Panc1 (cell line): ENCODE data around the gene ZNF12.

Experiments
- POLR2AphosphoS5 ChIP-seq: IDR thresholded peaks from 2 replicates; pipeline ENCODE4 v1.6.1; 2012; ENCODE audit warnings: mild to moderate bottlenecking, low read depth, low read length, moderate library complexity
- SIN3A ChIP-seq: IDR thresholded peaks from 2 replicates; pipeline ENCODE4 v1.6.1; 2012; ENCODE audit warnings: low read depth, mild to moderate bottlenecking, low read length, moderate library complexity, borderline replicate concordance; ENCODE audit not compliant: insufficient read depth
- TF ChIP-seq, protein P1 (sequence below): fragments of 450-650 bp; IDR thresholded peaks from 2 replicates; pipeline ENCODE4 v1.5.1; 2017; ENCODE audit warnings: mild to moderate bottlenecking
- TF ChIP-seq, protein P2 (sequence below), 2 experiments: IDR thresholded peaks; 2 replicates each; pipeline ENCODE4 v1.6.1; 2011 to 2012; ENCODE audit warnings: low read depth in 2 of 2, control low read depth in 1 of 2, low read length in 1 of 2, mild to moderate bottlenecking in 1 of 2, moderate library complexity in 1 of 2; ENCODE audit not compliant: insufficient read depth in 1 of 2

DNA sequence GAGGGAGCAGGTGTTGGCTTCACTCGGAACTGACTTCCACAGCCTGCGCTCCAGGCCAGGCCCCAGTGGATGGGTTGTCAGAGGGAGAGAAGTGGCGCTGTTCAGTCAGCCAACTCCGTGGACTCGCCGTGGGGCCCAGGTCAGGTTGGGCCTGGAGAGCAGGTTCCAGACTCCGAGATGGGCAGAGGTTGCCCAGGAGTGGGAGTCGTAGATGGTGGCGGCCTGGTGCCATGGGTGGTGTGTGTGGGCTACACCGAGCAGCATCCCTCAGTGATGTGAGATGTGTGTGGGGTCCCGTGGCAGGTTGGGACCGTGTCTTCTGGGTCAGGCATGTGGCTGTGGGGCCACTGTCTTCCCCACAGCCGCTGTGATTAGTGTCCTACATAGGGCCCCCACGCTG lies 59.2 kb downstream of the ZNF12 start:
- TF ChIP-seq, protein P1, sequence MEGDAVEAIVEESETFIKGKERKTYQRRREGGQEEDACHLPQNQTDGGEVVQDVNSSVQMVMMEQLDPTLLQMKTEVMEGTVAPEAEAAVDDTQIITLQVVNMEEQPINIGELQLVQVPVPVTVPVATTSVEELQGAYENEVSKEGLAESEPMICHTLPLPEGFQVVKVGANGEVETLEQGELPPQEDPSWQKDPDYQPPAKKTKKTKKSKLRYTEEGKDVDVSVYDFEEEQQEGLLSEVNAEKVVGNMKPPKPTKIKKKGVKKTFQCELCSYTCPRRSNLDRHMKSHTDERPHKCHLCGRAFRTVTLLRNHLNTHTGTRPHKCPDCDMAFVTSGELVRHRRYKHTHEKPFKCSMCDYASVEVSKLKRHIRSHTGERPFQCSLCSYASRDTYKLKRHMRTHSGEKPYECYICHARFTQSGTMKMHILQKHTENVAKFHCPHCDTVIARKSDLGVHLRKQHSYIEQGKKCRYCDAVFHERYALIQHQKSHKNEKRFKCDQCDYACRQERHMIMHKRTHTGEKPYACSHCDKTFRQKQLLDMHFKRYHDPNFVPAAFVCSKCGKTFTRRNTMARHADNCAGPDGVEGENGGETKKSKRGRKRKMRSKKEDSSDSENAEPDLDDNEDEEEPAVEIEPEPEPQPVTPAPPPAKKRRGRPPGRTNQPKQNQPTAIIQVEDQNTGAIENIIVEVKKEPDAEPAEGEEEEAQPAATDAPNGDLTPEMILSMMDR: no peak
- TF ChIP-seq POLR2AphosphoS5 (no peak), SIN3A (no peak)
- TF ChIP-seq, protein P2, sequence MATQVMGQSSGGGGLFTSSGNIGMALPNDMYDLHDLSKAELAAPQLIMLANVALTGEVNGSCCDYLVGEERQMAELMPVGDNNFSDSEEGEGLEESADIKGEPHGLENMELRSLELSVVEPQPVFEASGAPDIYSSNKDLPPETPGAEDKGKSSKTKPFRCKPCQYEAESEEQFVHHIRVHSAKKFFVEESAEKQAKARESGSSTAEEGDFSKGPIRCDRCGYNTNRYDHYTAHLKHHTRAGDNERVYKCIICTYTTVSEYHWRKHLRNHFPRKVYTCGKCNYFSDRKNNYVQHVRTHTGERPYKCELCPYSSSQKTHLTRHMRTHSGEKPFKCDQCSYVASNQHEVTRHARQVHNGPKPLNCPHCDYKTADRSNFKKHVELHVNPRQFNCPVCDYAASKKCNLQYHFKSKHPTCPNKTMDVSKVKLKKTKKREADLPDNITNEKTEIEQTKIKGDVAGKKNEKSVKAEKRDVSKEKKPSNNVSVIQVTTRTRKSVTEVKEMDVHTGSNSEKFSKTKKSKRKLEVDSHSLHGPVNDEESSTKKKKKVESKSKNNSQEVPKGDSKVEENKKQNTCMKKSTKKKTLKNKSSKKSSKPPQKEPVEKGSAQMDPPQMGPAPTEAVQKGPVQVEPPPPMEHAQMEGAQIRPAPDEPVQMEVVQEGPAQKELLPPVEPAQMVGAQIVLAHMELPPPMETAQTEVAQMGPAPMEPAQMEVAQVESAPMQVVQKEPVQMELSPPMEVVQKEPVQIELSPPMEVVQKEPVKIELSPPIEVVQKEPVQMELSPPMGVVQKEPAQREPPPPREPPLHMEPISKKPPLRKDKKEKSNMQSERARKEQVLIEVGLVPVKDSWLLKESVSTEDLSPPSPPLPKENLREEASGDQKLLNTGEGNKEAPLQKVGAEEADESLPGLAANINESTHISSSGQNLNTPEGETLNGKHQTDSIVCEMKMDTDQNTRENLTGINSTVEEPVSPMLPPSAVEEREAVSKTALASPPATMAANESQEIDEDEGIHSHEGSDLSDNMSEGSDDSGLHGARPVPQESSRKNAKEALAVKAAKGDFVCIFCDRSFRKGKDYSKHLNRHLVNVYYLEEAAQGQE (IDR thresholded peaks at IDR 0.05; ENCODE audit: insufficient read depth in 1 of 2, low read depth in 2 of 2, low read length in 1 of 2): no peak
